HepG2 (cell line): ENCODE measurements around the gene ABHD4. TPM values are rescaled to one million over a fixed set of nuclear protein-coding genes. Genes with fewer than 3 reads are reported as not detected.

Experiments used
- AGO2 ChIP-seq: fragments of 200-400 bp; formaldehyde crosslinking; optimal IDR thresholded peaks from 2 replicates; pipeline ENCODE3; 2017; ENCODE audit warnings: mild to moderate bottlenecking, low read depth, low read length, moderate library complexity
- CENPT ChIP-seq: sonication (generic); formaldehyde crosslinking; IDR thresholded peaks from 2 replicates; pipeline ENCODE4 v1.8.0; 2022; ENCODE audit warnings: low read depth, mild to moderate bottlenecking, moderate library complexity, missing genetic modification reagents
- DZIP1 ChIP-seq: sonication (generic); formaldehyde crosslinking; IDR thresholded peaks from 2 replicates; pipeline ENCODE4 v1.5.0; 2020; ENCODE audit warnings: mild to moderate bottlenecking, missing genetic modification reagents
- HOXA9 ChIP-seq: sonication (generic); formaldehyde crosslinking; IDR thresholded peaks from 2 replicates; pipeline ENCODE4 v1.8.1; 2022; ENCODE audit warnings: missing genetic modification reagents, mild to moderate bottlenecking, moderate library complexity, borderline replicate concordance
- IKZF1 ChIP-seq: fragments of 450-650 bp; IDR thresholded peaks from 2 replicates; pipeline ENCODE4 v1.7.1; 2016
- NFIC ChIP-seq: IDR thresholded peaks from 2 replicates; pipeline ENCODE4 v1.6.1; 2012; ENCODE audit warnings: mild to moderate bottlenecking, low read length, inconsistent platforms
- PCBP1 ChIP-seq: fragments of 200-400 bp; formaldehyde crosslinking; IDR thresholded peaks from 2 replicates; pipeline ENCODE4 v1.6.1; 2017; ENCODE audit warnings: mild to moderate bottlenecking, low read depth, low read length, borderline replicate concordance
- RCOR2 ChIP-seq: IDR thresholded peaks from 2 replicates; pipeline ENCODE4 v1.6.1; 2016; ENCODE audit warnings: missing biosample characterization, missing genetic modification reagents
- RORA ChIP-seq: sonication (generic); formaldehyde crosslinking; IDR thresholded peaks from 2 replicates; pipeline ENCODE4 v1.5.0; 2020; ENCODE audit warnings: mild to moderate bottlenecking, missing genetic modification reagents, moderate library complexity
- SETDB1 ChIP-seq: sonication (generic); formaldehyde crosslinking; IDR thresholded peaks from 2 replicates; pipeline ENCODE4 v1.5.1; 2020; ENCODE audit warnings: missing genetic modification reagents, mild to moderate bottlenecking, borderline replicate concordance
- SIX1 ChIP-seq: sonication (generic); formaldehyde crosslinking; IDR thresholded peaks from 2 replicates; pipeline ENCODE4 v1.4.0; 2020; ENCODE audit warnings: missing genetic modification reagents, borderline replicate concordance
- TCF7L2 ChIP-seq: IDR thresholded peaks from 2 replicates; pipeline ENCODE4 v1.6.1; 2011; ENCODE audit warnings: mild to moderate bottlenecking, low read depth, low read length, moderate library complexity
- TFDP2 ChIP-seq: sonication (generic); formaldehyde crosslinking; IDR thresholded peaks from 2 replicates; pipeline ENCODE4 v1.4.0; 2020; ENCODE audit warnings: missing genetic modification reagents
- TFE3 ChIP-seq: IDR thresholded peaks from 2 replicates; pipeline ENCODE4 v1.6.1; 2016
- ZBED4 ChIP-seq: sonication (generic); formaldehyde crosslinking; IDR thresholded peaks from 2 replicates; pipeline ENCODE4 v1.4.0; 2020; ENCODE audit warnings: missing genetic modification reagents, borderline replicate concordance
- ZBTB7A ChIP-seq: sonication (generic); formaldehyde crosslinking; IDR thresholded peaks from 2 replicates; pipeline ENCODE4 v1.8.0; 2022; ENCODE audit warnings: mild to moderate bottlenecking, missing genetic modification reagents
- ZFAT ChIP-seq: sonication (generic); formaldehyde crosslinking; conservative IDR thresholded peaks from 2 replicates; pipeline ENCODE4 v1.8.1; 2023; ENCODE audit warnings: missing genetic modification reagents, inconsistent platforms
- ZNF569 ChIP-seq: sonication (generic); formaldehyde crosslinking; IDR thresholded peaks from 2 replicates; pipeline ENCODE4 v1.5.0; 2020; ENCODE audit warnings: mild to moderate bottlenecking, missing genetic modification reagents, moderate library complexity, borderline replicate concordance
- ZNF7 ChIP-seq: IDR thresholded peaks from 2 replicates; pipeline ENCODE4 v1.6.1; 2016; ENCODE audit warnings: missing biosample characterization, missing genetic modification reagents
- ZNF746 ChIP-seq: sonication (generic); formaldehyde crosslinking; IDR thresholded peaks from 2 replicates; pipeline ENCODE4 v1.8.0; 2022; ENCODE audit warnings: mild to moderate bottlenecking, missing genetic modification reagents
- ZSCAN25 ChIP-seq: sonication (generic); formaldehyde crosslinking; IDR thresholded peaks from 2 replicates; pipeline ENCODE4 v1.8.0; 2022; ENCODE audit warnings: mild to moderate bottlenecking, missing genetic modification reagents
- polyA plus RNA-seq, 8 experiments: library from polyadenylated mRNA; depleted of rRNA in 3 of 8; stranded (reverse) in 7 of 8; unstranded in 1 of 8; fragments of >200 nt; fragmentation: Illumina TruSeq in 4 of 8; extraction: Trizol in 4 of 8; gene quantifications; 2 replicates each; pipeline versions ENCODE4 v1.2.1 to v1.2.3, GENCODE V29; 2011 to 2016; ENCODE audit warnings: low read depth in 4 of 8, missing spikeins in 1 of 8, mixed read lengths in 1 of 8; ENCODE audit not compliant: insufficient read depth in 1 of 8
- total RNA-seq, 5 experiments: library from RNA; depleted of rRNA; stranded (reverse); fragments of >200 nt; fragmentation: Illumina TruSeq; extraction: Trizol; gene quantifications; 2 replicates each; pipeline ENCODE4 v1.2.3, GENCODE V29; 2016; ENCODE audit warnings: low read depth in 1 of 5

ABHD4 gene
- total and polyA plus RNA-seq, 2 of the 13 experiments (the other 11 are each of a cell fraction or from before 2014, with no cell fraction given) = 16.1 to 47.5 TPM

GRCh38 chr14:22589096-22589839, 8.8 kb upstream of the ABHD4 start, which contains the start of gene DAD1 (continued):
- TF ChIP-seq ZBED4 (CRISPR knock-in tag) = peak; percentile 70; the same call in 1 of the 2 replicates
- TF ChIP-seq IKZF1 = no peak
- peak; percentile 76 for TF ChIP-seq RCOR2 (CRISPR knock-in tag)
- peak; percentile 4; the same call in 1 of the 2 replicates for TF ChIP-seq ZSCAN25 (CRISPR knock-in tag)
- TF ChIP-seq TCF7L2 = no peak
- peak; percentile 46 for TF ChIP-seq ZNF7 (CRISPR knock-in tag)
- peak; percentile 33 for TF ChIP-seq AGO2
- TF ChIP-seq ZFAT (CRISPR knock-in tag) = no peak
- TF ChIP-seq NFIC = no peak
- TF ChIP-seq SIX1 (CRISPR knock-in tag) = peak; percentile 42; the same call in 1 of the 2 replicates
- no peak for TF ChIP-seq HOXA9 (CRISPR knock-in tag)
- no peak for TF ChIP-seq CENPT (CRISPR knock-in tag)
- TF ChIP-seq TFDP2 = peak; percentile 56
- TF ChIP-seq DZIP1 (CRISPR knock-in tag) = 0 out of 2 replicates have a peak, but pooled peaks have one; percentile 68
- peak; percentile 49; the same call in 1 of the 2 replicates for TF ChIP-seq ZNF746 (CRISPR knock-in tag)
- no peak for TF ChIP-seq ZNF569
- peak; percentile 89 for TF ChIP-seq TFE3 (CRISPR knock-in tag)
- TF ChIP-seq RORA (CRISPR knock-in tag) = no peak
- TF ChIP-seq SETDB1 (CRISPR knock-in tag) = no peak
- no peak for TF ChIP-seq PCBP1
- no peak for TF ChIP-seq ZBTB7A
